HepG2 (cell line): ENCODE results near the gene KLHL33. TPM values are rescaled to one million over a fixed set of nuclear protein-coding genes. Genes with fewer than 3 reads are reported as not detected.
"Not testable (repeated sequence)": the region's sequence is repeated elsewhere in the genome, so short reads cannot be mapped to it uniquely, and the experiment has no call there.

Experiments
- ATAC-seq: fragments of 200-7000 bp; cut with Tn5 transposase; 3 replicates; pipeline ENCODE4 v1.9.1; 2020; ENCODE audit warnings: mild to moderate bottlenecking, moderate library complexity
- BruUV-seq: library from RNA; stranded (reverse); fragments of 400-500 nt; replicated peaks from 2 replicates; lab custom pipeline; 2021; lab: Mats Ljungman, UMichigan
- CTCF ChIA-PET: fragments of 300-600 bp; formaldehyde crosslinking; extraction: SDS; loops from one replicate; lab custom pipeline; 2021; ENCODE audit warnings: low total read pairs, inconsistent platforms, low intra/inter-chr PET ratio; lab: Yijun Ruan, JAX
- POLR2A ChIA-PET: fragments of 350-600 bp; sonication (Branson Sonifier 250); formaldehyde crosslinking; loops from one replicate; lab custom pipeline; 2020; ENCODE audit warnings: antibody characterized with exemption, inconsistent platforms; lab: Yijun Ruan, JAX
- DNase-seq: peaks from one replicate; pipeline ENCODE4 v3.0.0-alpha.2; 2015; ENCODE audit warnings: low spot score
- FAIRE-seq: peaks from 3 replicates; lab custom pipeline; 2011; peaks lifted over from hg19 to GRCh38; lab: Jason Lieb, UNC
- H2AFZ ChIP-seq: one replicate; pipeline ENCODE4 v1.6.1; 2011; ENCODE audit warnings: low read length, inconsistent platforms
- H3K27ac ChIP-seq: fragments of 300-600 bp; 3 replicates; pipeline ENCODE4 v1.8.0; 2011; ENCODE audit warnings: mixed run types, mild to moderate bottlenecking, mixed read lengths, low read length, inconsistent platforms; ENCODE audit not compliant: insufficient read depth; ENCODE audit errors: extremely low read length
- H3K27me3 ChIP-seq, 2 experiments: fragments of 200-600 bp in 1 of 2; 2 replicates in 1 of 2; 3 replicates in 1 of 2; pipeline versions ENCODE4 v1.6.0 to v1.8.0; 2011; ENCODE audit warnings: low read length in 2 of 2, mild to moderate bottlenecking in 2 of 2, moderate library complexity in 2 of 2, inconsistent platforms in 1 of 2; ENCODE audit not compliant: insufficient read depth in 2 of 2, control insufficient read depth in 1 of 2
- H3K36me3 ChIP-seq, 2 experiments: fragments of 200-600 bp in 1 of 2; replicated peaks in 1 of 2; 2 replicates in 1 of 2; 3 replicates in 1 of 2; pipeline versions ENCODE4 v1.5.1 to v1.8.0; 2011; ENCODE audit warnings: low read length in 2 of 2, inconsistent platforms in 1 of 2; ENCODE audit not compliant: insufficient read depth in 2 of 2, control insufficient read depth in 1 of 2
- H3K4me1 ChIP-seq: 2 replicates; pipeline ENCODE4 v1.5.1; 2012; ENCODE audit warnings: low read length, inconsistent platforms; ENCODE audit not compliant: insufficient read depth
- H3K4me2 ChIP-seq: 2 replicates; pipeline ENCODE4 v1.6.0; 2011; ENCODE audit warnings: low read depth, low read length, inconsistent platforms
- H3K4me3 ChIP-seq, 3 experiments: fragments of 200-600 bp in 1 of 3; sonication (generic), shearing (Covaris generic) in 1 of 3; replicated peaks in 1 of 3; 2 replicates each; pipeline ENCODE4 v1.5.1; 2011 to 2016; ENCODE audit warnings: low read length in 3 of 3, inconsistent platforms in 2 of 3, low read depth in 2 of 3, mild to moderate bottlenecking in 2 of 3, control low read depth in 1 of 3, mixed read lengths in 1 of 3; ENCODE audit not compliant: insufficient read depth in 1 of 3
- H3K79me2 ChIP-seq: one replicate; pipeline ENCODE4 v1.6.1; 2011; ENCODE audit warnings: low read length, inconsistent platforms; ENCODE audit not compliant: insufficient read depth
- H3K9ac ChIP-seq: 2 replicates; pipeline ENCODE4 v1.6.0; 2011; ENCODE audit warnings: mild to moderate bottlenecking, low read depth, low read length, inconsistent platforms; ENCODE audit not compliant: insufficient read depth
- H3K9me3 ChIP-seq: 2 replicates; pipeline ENCODE4 v1.5.1; 2012; ENCODE audit warnings: mild to moderate bottlenecking, low read length
- H4K20me1 ChIP-seq: 2 replicates; pipeline ENCODE4 v1.6.0; 2011; ENCODE audit warnings: inconsistent platforms, mild to moderate bottlenecking, low read length, moderate library complexity; ENCODE audit not compliant: insufficient read depth
- ATF7 ChIP-seq, 2 experiments: fragments of 450-650 bp in 1 of 2; sonication (generic) in 1 of 2; formaldehyde crosslinking in 1 of 2; IDR thresholded peaks; 2 replicates each; pipeline versions ENCODE4 v1.4.0 to v1.6.1; 2016 to 2020; ENCODE audit warnings: antibody characterized with exemption in 1 of 2, mild to moderate bottlenecking in 1 of 2, missing genetic modification reagents in 1 of 2
- CREB1 ChIP-seq, 2 experiments: fragments of 450-650 bp in 1 of 2; IDR thresholded peaks; 2 replicates each; pipeline ENCODE4 v1.6.1; 2016 to 2017; ENCODE audit warnings: control low read depth in 1 of 2, mild to moderate bottlenecking in 1 of 2, missing compliant biosample characterization in 1 of 2, missing genetic modification characterization in 1 of 2
- DR1 ChIP-seq: sonication (generic); formaldehyde crosslinking; IDR thresholded peaks from 2 replicates; pipeline ENCODE4 v1.8.0; 2021; ENCODE audit warnings: mild to moderate bottlenecking, missing genetic modification reagents, inconsistent platforms
- MAFK ChIP-seq, 2 experiments: IDR thresholded peaks in 1 of 2; conservative IDR thresholded peaks in 1 of 2; 2 replicates each; pipeline ENCODE4 v1.6.1; 2011; ENCODE audit warnings: improper control_type of control experiment in 2 of 2, low read length in 2 of 2
- NFE2L2 ChIP-seq: fragments of 150-350 bp; IDR thresholded peaks from 2 replicates; pipeline ENCODE4 v1.6.1; 2014; ENCODE audit warnings: low read length
- WGBS: methylation state at CpG from one replicate; pipeline ENCODE4 v1.1.6; 2017; ENCODE audit warnings: low lambda C conversion rate; 5-methylcytosine and 5-hydroxymethylcytosine counted together
- in situ Hi-C: cut with HindIII; loops from 2 replicates; pipeline ENCODE4 v1.10.0; 2017; ENCODE audit warnings: low pct_unique_long_range_greater_than_20kb; ENCODE audit not compliant: extremely low pct_ligation_motif_present
- intact Hi-C: fragments of 100-400 bp; cut with micrococcal nuclease; formaldehyde crosslinking; loops from one replicate; pipeline ENCODE4 v1.10.0; 2022; ENCODE audit not compliant: unreplicated experiment
- polyA plus RNA-seq, 8 experiments: library from polyadenylated mRNA; depleted of rRNA in 3 of 8; stranded (reverse) in 7 of 8; unstranded in 1 of 8; fragments of >200 nt; fragmentation: Illumina TruSeq in 4 of 8; extraction: Trizol in 4 of 8; gene quantifications; 2 replicates each; pipeline versions ENCODE4 v1.2.1 to v1.2.3, GENCODE V29; 2011 to 2016; ENCODE audit warnings: low read depth in 4 of 8, missing spikeins in 1 of 8, mixed read lengths in 1 of 8; ENCODE audit not compliant: insufficient read depth in 1 of 8
- total RNA-seq, 5 experiments: library from RNA; depleted of rRNA; stranded (reverse); fragments of >200 nt; fragmentation: Illumina TruSeq; extraction: Trizol; gene quantifications; 2 replicates each; pipeline ENCODE4 v1.2.3, GENCODE V29; 2016; ENCODE audit warnings: low read depth in 1 of 5

The KLHL33 gene
- total and polyA plus RNA-seq, 2 of the 13 experiments (the other 11 are each of a cell fraction or from before 2014, with no cell fraction given): not detected

GRCh38 chr14:20452831-20453230 lies 16.9 kb upstream of the KLHL33 start:
- H3K9me3 ChIP-seq; ATAC-seq; DNase-seq; H3K27me3 ChIP-seq; H2AFZ ChIP-seq; H3K4me2 ChIP-seq; H3K9ac ChIP-seq; H3K4me3 ChIP-seq; CTCF ChIA-PET; intact Hi-C loops; H3K27ac ChIP-seq; H4K20me1 ChIP-seq; BruUV-seq; FAIRE-seq; TF ChIP-seq ATF7, CREB1 (CRISPR knock-in tag; IDR thresholded peaks at IDR 0.05): not testable (repeated sequence)
- peaks cover 24% of the 10 kb centered on the region for H3K4me1 ChIP-seq
- POLR2A ChIA-PET: interaction anchor here (1.0 to 4.0 kb wide), 3 partner anchors 9 to 40 kb away, joined by 3 to 54 read pairs (median 4); partner anchors contain the start of genes PIP4P1 and TEP1
- in situ Hi-C loops: loop anchor here (25.0 kb wide), 2 partner anchors 116 to 159 kb away; partner anchors contain the start of genes CCNB1IP1 and PARP2
- TF ChIP-seq ATF7 (IDR thresholded peaks at IDR 0.05) (peak; percentile 96), CREB1 (IDR thresholded peaks at IDR 0.05) (0 out of 2 replicates have a peak, but pooled peaks have one; percentile 16)
- H3K36me3 ChIP-seq: peaks cover 25 to 58% of the 10 kb centered on the region in 2 experiments
- 96% methylated on average over 8 of the region's 8 CpGs for WGBS
- peaks cover 30% of the 10 kb centered on the region for H3K79me2 ChIP-seq

- in situ Hi-C loops: no loop called here
- ATAC-seq: no peak
- Histone ChIP-seq H3K27ac (peak overlapping the region; percentile 31), H3K79me2 (no peaks in the 10 kb centered on the region), H3K4me1 (peaks cover 18% of the 10 kb centered on the region), H4K20me1 (no peaks in the 10 kb centered on the region), H3K4me2 (no peak overlapping the region), H2AFZ (no peak overlapping the region), H3K36me3 (peaks cover 22 to 61% of the 10 kb centered on the region in 2 experiments), H3K4me3 (no peak overlapping the region), H3K9me3 (no peaks in the 10 kb centered on the region), H3K27me3 (no peaks in the 10 kb centered on the region), H3K9ac (no peak overlapping the region)
- ChIA-PET CTCF (no interaction called here), POLR2A (interaction anchor here (3.3 kb wide), 1 partner anchor 8 kb away, joined by 18 read pairs; the partner anchor contains the start of genes APEX1 and OSGEP)
- TF ChIP-seq NFE2L2 (peak; percentile 96), DR1 (CRISPR knock-in tag) (no peak), MAFK (conservative IDR thresholded peaks at IDR 0.05 in 1 of 2, IDR thresholded peaks at IDR 0.05 in 1 of 2; ENCODE audit: low read length in 2 of 2) (peak; percentile 69 to 76)
- intact Hi-C loops: no loop called here
- no peak for FAIRE-seq
- BruUV-seq: no TSS peak
- over 99% methylated on average over 5 of the region's 5 CpGs for WGBS
- no peak for DNase-seq
These were observed 10.9 kb upstream of the KLHL33 start for GRCh38 chr14:20446889-20447288.
